ENCODE measurements around the gene SMAD5. TPM values are rescaled to one million over a fixed set of nuclear protein-coding genes. Genes with fewer than 3 reads are reported as not detected.

SMAD5 gene
- total RNA-seq, 2 experiments from 2014 or later: 16.8 to 21.8 TPM

- no peak overlapping the region for H3K27ac Mint-ChIP-seq
- no peak for ATAC-seq
- H3K27me3 Mint-ChIP-seq: peaks cover 10% of the 10 kb centered on the region
- H3K9me3 Mint-ChIP-seq (ENCODE audit: low read depth): no peaks in the 10 kb centered on the region
- no peak for DNase-seq
- H3K36me3 Mint-ChIP-seq: no peaks in the 10 kb centered on the region
- H3K4me1 Mint-ChIP-seq: no peaks in the 10 kb centered on the region
- CTCF ChIA-PET: interaction anchor here (0.6 kb wide), 1 partner anchor 8 kb away, joined by 3 read pairs; no protein-coding TSS in a partner anchor
- H3K4me3 Mint-ChIP-seq: no peak overlapping the region
These were observed 28.2 kb upstream of the SMAD5 start for GRCh38 chr5:136104306-136104965.

GRCh38 chr5:136106351-136107031, 26.2 kb upstream of the SMAD5 start:
- CTCF ChIA-PET: no interaction called here
- H3K27ac Mint-ChIP-seq: no peak overlapping the region
- peaks cover 4% of the 10 kb centered on the region for H3K27me3 Mint-ChIP-seq
- no peaks in the 10 kb centered on the region for H3K36me3 Mint-ChIP-seq
- no peaks in the 10 kb centered on the region for H3K4me1 Mint-ChIP-seq
- no peak overlapping the region for H3K4me3 Mint-ChIP-seq
- H3K9me3 Mint-ChIP-seq (ENCODE audit: low read depth): no peaks in the 10 kb centered on the region
- DNase-seq (no peak), ATAC-seq (no peak)

GRCh38 chr5:136108180-136108611, 24.4 kb upstream of the SMAD5 start:
- no peak for ATAC-seq
- H3K4me1 Mint-ChIP-seq: no peaks in the 10 kb centered on the region
- CTCF ChIA-PET: no interaction called here
- H3K27me3 Mint-ChIP-seq: peaks cover 4% of the 10 kb centered on the region
- no peak overlapping the region for H3K27ac Mint-ChIP-seq
- no peaks in the 10 kb centered on the region for H3K9me3 Mint-ChIP-seq (ENCODE audit: low read depth)
- no peak overlapping the region for H3K4me3 Mint-ChIP-seq
- no peak for DNase-seq
- H3K36me3 Mint-ChIP-seq: no peaks in the 10 kb centered on the region

- H3K36me3 Mint-ChIP-seq: no peaks in the 10 kb centered on the region
- CTCF ChIA-PET: no interaction called here
- DNase-seq (no peak), ATAC-seq (no peak)
- H3K27ac Mint-ChIP-seq: no peak overlapping the region
- H3K9me3 Mint-ChIP-seq (ENCODE audit: low read depth): no peaks in the 10 kb centered on the region
- no peaks in the 10 kb centered on the region for H3K4me1 Mint-ChIP-seq
- no peak overlapping the region for H3K4me3 Mint-ChIP-seq
- H3K27me3 Mint-ChIP-seq: peaks cover 4% of the 10 kb centered on the region
These were observed 23.9 kb upstream of the SMAD5 start for GRCh38 chr5:136108766-136109165.

- DNase-seq (no peak), ATAC-seq (no peak)
- Mint-ChIP-seq H3K27ac (no peak overlapping the region), H3K4me1 (no peaks in the 10 kb centered on the region), H3K4me3 (no peak overlapping the region), H3K27me3 (peaks cover 4% of the 10 kb centered on the region), H3K9me3 (ENCODE audit: low read depth) (no peaks in the 10 kb centered on the region), H3K36me3 (no peaks in the 10 kb centered on the region)
- CTCF ChIA-PET: no interaction called here
These were observed 23.1 kb upstream of the SMAD5 start for GRCh38 chr5:136109453-136110135.

- no peaks in the 10 kb centered on the region for H3K36me3 Mint-ChIP-seq
- no peak for DNase-seq
- no peak overlapping the region for H3K4me3 Mint-ChIP-seq
- ATAC-seq: no peak
- no peaks in the 10 kb centered on the region for H3K4me1 Mint-ChIP-seq
- no peaks in the 10 kb centered on the region for H3K9me3 Mint-ChIP-seq (ENCODE audit: low read depth)
- peaks cover 10% of the 10 kb centered on the region for H3K27me3 Mint-ChIP-seq
- CTCF ChIA-PET: no interaction called here
- H3K27ac Mint-ChIP-seq: no peak overlapping the region
These were observed 19.0 kb upstream of the SMAD5 start for GRCh38 chr5:136113606-136114005.

GRCh38 chr5:136114414-136115125, 18.1 kb upstream of the SMAD5 start:
- DNase-seq (no peak), ATAC-seq (no peak)
- no peaks in the 10 kb centered on the region for H3K4me1 Mint-ChIP-seq
- H3K36me3 Mint-ChIP-seq: no peaks in the 10 kb centered on the region
- H3K4me3 Mint-ChIP-seq: no peak overlapping the region
- CTCF ChIA-PET: no interaction called here
- no peak overlapping the region for H3K27ac Mint-ChIP-seq
- H3K27me3 Mint-ChIP-seq: peaks cover 11% of the 10 kb centered on the region
- H3K9me3 Mint-ChIP-seq (ENCODE audit: low read depth): no peaks in the 10 kb centered on the region

GRCh38 chr5:136115183-136115865, 17.3 kb upstream of the SMAD5 start:
- Mint-ChIP-seq H3K36me3 (no peaks in the 10 kb centered on the region), H3K27me3 (peaks cover 9% of the 10 kb centered on the region), H3K4me3 (no peak overlapping the region), H3K27ac (no peak overlapping the region), H3K9me3 (ENCODE audit: low read depth) (no peaks in the 10 kb centered on the region), H3K4me1 (no peaks in the 10 kb centered on the region)
- ATAC-seq: no peak
- CTCF ChIA-PET: no interaction called here
- DNase-seq: no peak

GRCh38 chr5:136120529-136120928, 12.1 kb upstream of the SMAD5 start:
- Mint-ChIP-seq H3K27ac (no peak overlapping the region), H3K27me3 (peaks cover 25% of the 10 kb centered on the region), H3K4me3 (no peak overlapping the region), H3K36me3 (no peaks in the 10 kb centered on the region), H3K4me1 (no peaks in the 10 kb centered on the region), H3K9me3 (ENCODE audit: low read depth) (no peaks in the 10 kb centered on the region)
- ATAC-seq (no peak), DNase-seq (no peak)
- CTCF ChIA-PET: no interaction called here

GRCh38 chr5:136123236-136123768, 9.3 kb upstream of the SMAD5 start:
- Mint-ChIP-seq H3K9me3 (ENCODE audit: low read depth) (no peaks in the 10 kb centered on the region), H3K27me3 (peaks cover 39% of the 10 kb centered on the region), H3K4me1 (no peaks in the 10 kb centered on the region), H3K4me3 (no peak overlapping the region), H3K27ac (no peak overlapping the region), H3K36me3 (no peaks in the 10 kb centered on the region)
- DNase-seq: no peak
- ATAC-seq: no peak
- CTCF ChIA-PET: interaction anchor here (0.8 to 1.9 kb wide), 2 partner anchors 9 to 91 kb away, joined by 3 to 8 read pairs; partner anchors contain the start of gene SMAD5

- Mint-ChIP-seq H3K36me3 (no peaks in the 10 kb centered on the region), H3K4me1 (no peaks in the 10 kb centered on the region), H3K27me3 (peaks cover 54% of the 10 kb centered on the region), H3K4me3 (no peak overlapping the region), H3K27ac (no peak overlapping the region), H3K9me3 (ENCODE audit: low read depth) (no peaks in the 10 kb centered on the region)
- DNase-seq (no peak), ATAC-seq (no peak)
- CTCF ChIA-PET: no interaction called here
These were observed 5.1 kb upstream of the SMAD5 start for GRCh38 chr5:136127560-136127959.

GRCh38 chr5:136128481-136128880, 4.2 kb upstream of the SMAD5 start:
- Mint-ChIP-seq H3K4me3 (no peak overlapping the region), H3K4me1 (no peaks in the 10 kb centered on the region), H3K36me3 (no peaks in the 10 kb centered on the region), H3K9me3 (ENCODE audit: low read depth) (no peaks in the 10 kb centered on the region), H3K27me3 (peaks cover 53% of the 10 kb centered on the region), H3K27ac (no peak overlapping the region)
- ATAC-seq (no peak), DNase-seq (no peak)
- CTCF ChIA-PET: interaction anchor here (1.0 to 1.1 kb wide), 2 partner anchors 13 to 113 kb away, joined by 3 read pairs; no protein-coding TSS in a partner anchor

GRCh38 chr5:136129445-136129844, 3.2 kb upstream of the SMAD5 start:
- H3K27ac Mint-ChIP-seq: no peak overlapping the region
- peaks cover 6% of the 10 kb centered on the region for H3K4me1 Mint-ChIP-seq
- no peak for ATAC-seq
- H3K27me3 Mint-ChIP-seq: peaks cover 46% of the 10 kb centered on the region
- no peaks in the 10 kb centered on the region for H3K36me3 Mint-ChIP-seq
- H3K9me3 Mint-ChIP-seq (ENCODE audit: low read depth): no peaks in the 10 kb centered on the region
- H3K4me3 Mint-ChIP-seq: no peak overlapping the region
- CTCF ChIA-PET: interaction anchor here (1.0 to 1.1 kb wide), 2 partner anchors 12 to 112 kb away, joined by 3 read pairs; no protein-coding TSS in a partner anchor
- no peak for DNase-seq
